SH-SY5Y (cell line): ENCODE results near the gene SLC16A9.

Experiments used
- GATA2 ChIP-seq: IDR thresholded peaks from 2 replicates; pipeline ENCODE4 v1.6.1; 2011; ENCODE audit warnings: mild to moderate bottlenecking, low read depth, low read length
- GATA3 ChIP-seq: IDR thresholded peaks from 2 replicates; pipeline ENCODE4 v1.6.1; 2011; ENCODE audit warnings: low read depth, mild to moderate bottlenecking, low read length, moderate library complexity

Gene SLC16A9

DNA sequence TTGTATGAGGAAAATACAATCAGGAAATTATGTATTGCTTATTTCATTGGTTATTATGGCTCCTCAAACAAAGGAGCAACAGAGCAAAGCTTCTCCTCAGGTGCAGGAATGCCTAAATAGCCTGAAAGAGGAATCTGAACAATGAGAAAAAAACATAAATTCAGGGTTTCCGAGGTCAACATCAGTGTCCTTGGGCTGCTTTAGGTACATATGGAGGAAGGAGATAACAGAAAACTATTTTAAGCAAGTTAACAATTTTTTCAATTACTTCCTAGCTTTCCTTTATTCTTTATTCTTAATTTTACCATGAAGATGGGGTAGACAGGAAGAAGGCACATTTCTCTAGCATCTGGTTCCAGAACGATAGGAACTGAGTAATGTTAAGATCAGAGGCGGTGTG is 14.0 kb downstream of the SLC16A9 start:
- TF ChIP-seq GATA3 (no peak), GATA2 (no peak)

DNA sequence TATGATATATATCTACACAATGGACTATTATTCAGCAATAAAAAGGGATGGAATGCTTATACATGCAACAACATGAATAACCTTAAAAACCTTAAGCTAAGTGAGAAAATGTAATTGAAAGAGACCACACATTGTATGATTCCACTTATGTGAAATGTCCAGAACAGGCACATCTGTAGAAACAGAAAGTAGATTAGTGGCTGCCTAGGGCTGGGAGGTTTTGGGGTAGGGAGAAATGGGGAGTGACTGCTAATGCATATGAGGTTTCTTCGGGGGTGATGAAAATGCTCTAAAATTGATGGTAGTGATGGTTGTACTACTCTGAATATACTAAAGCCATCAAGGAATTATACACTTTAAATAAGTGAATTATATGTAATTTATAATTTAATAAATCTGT is 14.7 kb downstream of the SLC16A9 start:
- TF ChIP-seq GATA2: no peak
- no peak for TF ChIP-seq GATA3

DNA sequence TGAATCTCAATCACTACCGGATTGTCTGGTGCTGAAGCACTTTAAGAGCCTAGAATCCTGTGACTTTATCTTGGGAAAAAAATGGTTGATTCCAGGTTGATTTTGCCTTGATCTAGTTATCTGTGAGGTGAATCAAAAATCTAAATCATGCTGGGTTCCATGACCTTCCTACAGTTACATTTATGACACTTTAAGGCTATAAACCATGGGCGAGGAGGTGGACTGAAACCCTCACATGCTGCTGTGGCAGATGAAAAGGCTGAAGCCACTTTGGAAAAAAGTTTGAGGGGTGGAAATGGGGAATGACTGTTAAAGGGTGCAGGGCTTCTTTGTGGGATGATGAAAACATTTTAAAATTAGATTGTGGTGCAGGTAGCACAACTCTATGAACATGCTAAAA is 17.5 kb downstream of the SLC16A9 start:
- TF ChIP-seq GATA3 (no peak), GATA2 (no peak)

DNA sequence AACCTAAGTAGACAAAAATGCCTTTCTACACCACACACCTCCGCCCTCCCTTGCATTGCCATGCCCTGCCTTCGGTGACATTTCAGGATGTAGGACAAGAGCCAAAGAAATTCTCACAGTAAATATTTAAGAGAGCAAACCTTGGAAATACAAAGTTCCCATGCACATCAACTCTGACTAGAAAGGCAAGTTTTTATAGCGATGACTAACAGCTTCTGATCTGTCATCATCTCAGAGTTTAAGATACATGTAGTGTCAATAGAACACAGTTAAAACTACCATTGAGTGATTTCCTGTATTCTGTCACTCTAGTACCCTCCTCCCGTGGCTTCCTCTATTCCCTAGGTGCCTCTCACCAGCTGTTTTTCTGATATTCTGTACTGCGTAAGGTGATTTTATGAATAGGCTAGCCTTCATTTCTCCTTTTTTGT is 20.7 kb downstream of the SLC16A9 start:
- TF ChIP-seq GATA2 (no peak), GATA3 (no peak)

DNA sequence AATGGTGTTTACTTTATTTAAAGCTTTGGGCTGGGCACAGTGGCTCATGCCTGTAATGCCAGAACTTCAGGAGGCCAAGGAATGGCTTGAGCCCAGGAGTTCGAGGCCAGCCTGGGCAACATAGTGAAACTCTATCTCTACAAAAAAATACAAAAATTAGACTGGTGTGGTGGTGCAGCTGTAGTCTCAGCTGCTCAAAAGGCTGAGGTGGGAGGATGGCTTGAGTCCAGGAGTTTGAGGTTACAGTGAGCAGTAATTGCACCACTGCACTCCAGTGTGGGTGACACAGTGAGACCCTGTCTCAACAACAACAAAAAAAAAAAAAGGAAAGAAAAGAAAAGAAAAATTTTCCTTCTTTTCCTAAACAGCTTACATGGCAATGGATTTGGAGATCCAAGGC is 22.0 kb downstream of the SLC16A9 start:
- TF ChIP-seq GATA2 (no peak), GATA3 (no peak)

DNA sequence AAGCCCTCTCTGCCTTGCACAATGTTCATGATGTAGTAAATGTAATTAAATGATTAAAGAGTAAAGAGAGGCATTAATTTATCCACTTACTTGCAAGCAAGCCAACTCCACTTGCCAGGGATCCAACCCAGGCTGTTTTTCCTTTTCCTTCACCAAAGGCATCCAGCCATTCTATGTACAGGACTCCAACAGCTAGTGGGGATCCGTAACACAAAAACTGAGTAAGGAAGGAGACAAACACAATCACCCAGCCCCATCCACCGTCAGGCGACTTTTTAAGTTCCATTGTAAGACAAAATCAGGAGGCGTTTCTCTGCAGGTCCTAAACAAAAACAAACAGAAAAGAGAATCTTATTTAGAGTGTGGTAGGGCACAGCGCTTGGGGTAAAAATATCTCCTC is 25.6 kb downstream of the SLC16A9 start:
- TF ChIP-seq GATA3 (no peak), GATA2 (no peak)

DNA sequence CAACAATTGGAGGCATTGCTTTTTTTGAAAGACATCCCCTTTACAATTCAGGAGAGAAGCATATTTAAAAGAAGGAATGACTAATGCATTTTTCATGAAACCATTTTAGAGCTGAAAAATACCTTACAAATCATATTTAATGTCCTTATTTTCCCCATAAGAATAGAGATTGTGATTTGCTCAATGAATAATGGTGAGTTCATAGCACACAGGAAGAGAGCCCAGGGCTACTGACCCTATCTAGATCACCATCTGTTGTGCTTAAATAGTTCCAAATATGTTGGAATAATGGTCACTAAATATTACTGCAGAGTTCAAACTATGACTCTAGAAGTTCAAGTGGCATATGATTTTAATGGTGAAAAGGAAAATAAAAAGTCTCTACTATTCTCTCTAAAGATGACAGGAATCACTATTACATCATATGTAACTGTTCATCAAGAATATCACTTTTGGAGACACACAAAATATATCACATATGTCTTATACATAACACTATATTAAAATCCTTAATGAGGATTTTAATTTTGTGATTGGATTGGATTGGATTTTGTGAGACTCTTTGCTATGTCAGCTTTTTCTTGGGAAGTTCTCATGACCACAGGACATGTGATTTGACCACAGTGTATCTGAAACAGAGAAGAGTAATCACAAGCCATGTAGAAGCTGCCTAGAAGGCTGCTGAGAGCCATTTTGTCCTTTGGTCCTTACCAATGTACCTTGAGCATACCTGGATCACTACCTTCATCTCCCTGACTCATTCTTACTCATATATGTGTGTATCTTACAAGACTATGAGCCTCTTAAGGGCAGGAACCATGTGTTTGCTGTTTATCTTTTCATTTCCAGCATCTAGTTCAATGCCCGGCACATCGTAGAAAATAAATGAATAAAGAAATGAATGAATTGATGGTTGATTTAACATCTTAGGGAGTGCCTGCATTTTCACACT is 26.4 kb downstream of the SLC16A9 start:
- TF ChIP-seq GATA2 (no peak), GATA3 (no peak)

DNA sequence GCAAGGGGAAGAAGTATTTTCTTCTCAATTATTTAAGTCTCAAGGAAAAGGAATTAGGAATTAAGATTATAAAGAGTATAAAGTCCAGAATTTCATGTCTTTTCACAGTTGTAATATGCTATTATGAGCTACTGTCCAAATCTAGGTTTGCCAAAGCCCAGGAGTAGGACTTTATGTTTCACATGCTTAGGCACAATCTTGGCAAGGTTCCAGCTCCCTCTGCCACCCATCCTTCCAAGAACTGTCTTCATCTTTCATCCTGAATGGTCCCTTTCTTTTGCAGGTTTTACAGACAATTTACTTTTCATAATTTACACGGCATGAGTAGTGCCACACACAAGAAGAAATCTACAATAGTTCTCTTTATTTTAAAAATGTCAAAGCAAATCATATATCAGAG is 29.5 kb downstream of the SLC16A9 start:
- no peak for TF ChIP-seq GATA2
- TF ChIP-seq GATA3: no peak

DNA sequence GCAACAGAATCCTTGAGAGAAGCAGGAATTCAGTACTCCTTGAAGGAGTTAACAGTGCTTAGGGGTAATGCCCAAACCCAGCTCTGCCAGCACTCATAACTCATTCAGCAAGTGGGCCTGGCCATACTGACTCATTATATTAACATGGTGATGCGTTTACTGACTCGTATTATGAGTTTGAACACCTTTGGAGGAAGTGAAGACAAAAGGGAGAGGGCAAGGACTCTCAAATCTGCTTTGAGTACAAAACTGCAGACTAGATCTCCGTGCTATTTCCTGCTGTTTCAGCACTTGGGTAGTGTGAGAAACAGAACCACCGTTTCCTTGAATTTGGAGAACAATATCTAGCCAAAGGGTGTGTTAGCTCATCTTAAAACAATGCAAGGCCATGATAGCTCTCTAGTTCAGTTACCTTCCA is 30.8 kb downstream of the SLC16A9 start:
- TF ChIP-seq GATA3: no peak
- TF ChIP-seq GATA2: no peak

DNA sequence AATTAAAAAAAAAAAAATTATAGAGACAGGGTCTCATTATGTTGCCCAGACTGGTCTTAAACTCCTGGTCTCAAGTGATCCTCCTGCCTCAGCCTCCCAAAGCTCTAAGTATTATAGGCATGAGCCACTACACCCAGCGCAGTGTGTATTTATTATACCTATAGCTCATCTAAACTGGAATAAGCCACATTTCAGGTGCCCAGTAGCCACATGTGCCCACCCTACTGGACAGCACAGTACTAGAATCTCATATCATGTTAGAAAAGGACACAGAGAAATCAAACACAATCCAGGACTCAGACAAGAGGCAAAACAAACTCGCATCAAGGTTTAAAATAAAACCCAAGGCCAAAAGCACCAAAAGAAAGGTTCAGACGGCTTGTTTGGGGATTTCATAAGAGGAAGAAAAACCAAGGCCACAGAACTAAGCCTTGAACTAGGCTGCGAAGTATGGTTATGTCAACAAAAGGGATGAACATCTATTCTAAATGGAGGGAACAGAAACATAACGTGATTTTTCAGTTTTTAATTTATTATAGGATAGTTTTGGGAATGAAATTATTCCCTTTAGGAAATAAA is 32.3 kb downstream of the SLC16A9 start:
- TF ChIP-seq GATA2 (no peak), GATA3 (no peak)

DNA sequence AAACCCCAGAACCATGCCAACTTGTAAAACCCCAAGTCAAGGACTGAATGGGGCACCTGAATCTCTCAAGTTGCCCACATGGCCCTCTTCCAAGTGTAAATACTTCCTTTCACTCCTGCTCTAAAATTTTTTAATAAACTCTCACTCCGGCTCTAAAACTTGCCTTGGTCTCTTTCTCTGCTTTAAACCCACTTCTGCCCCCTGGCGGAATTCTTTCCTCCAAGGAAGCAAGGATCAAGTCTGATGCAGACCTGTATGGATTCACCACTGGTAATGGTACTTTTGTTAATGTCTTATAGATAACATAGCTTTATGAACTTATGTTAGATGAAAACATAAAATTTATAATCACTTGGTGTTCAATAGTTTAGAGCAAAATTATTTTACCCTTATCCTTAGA is 33.8 kb downstream of the SLC16A9 start:
- TF ChIP-seq GATA3 (no peak), GATA2 (no peak)

DNA sequence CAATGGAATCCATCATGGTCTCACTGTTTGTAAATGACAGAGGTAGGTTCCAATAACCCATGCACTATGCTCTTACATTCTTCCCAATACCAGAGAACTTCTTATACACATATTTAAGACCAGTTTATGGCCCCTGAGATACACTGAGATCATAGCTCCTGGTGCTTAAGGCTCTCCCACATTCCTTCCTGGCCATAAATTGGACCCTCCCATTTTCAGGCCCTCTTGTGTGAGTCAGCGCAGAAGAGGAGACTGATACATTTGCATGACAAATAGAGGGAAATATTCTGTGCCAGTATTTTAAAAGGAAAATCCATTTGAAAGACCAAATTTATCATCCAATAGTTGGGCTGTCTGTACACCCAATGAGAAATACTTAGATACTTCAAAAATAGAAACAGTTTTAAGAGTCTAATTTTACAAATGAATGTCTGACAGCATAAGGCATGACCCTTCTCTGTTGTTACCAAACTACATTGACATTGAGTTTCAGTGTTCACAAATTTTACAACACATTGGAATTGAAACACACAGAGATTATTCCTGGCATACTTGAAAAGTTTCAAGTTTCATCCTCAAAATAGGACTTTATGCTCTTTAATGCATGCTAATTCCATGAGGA is 35.3 kb downstream of the SLC16A9 start:
- TF ChIP-seq GATA3 (no peak), GATA2 (no peak)

DNA sequence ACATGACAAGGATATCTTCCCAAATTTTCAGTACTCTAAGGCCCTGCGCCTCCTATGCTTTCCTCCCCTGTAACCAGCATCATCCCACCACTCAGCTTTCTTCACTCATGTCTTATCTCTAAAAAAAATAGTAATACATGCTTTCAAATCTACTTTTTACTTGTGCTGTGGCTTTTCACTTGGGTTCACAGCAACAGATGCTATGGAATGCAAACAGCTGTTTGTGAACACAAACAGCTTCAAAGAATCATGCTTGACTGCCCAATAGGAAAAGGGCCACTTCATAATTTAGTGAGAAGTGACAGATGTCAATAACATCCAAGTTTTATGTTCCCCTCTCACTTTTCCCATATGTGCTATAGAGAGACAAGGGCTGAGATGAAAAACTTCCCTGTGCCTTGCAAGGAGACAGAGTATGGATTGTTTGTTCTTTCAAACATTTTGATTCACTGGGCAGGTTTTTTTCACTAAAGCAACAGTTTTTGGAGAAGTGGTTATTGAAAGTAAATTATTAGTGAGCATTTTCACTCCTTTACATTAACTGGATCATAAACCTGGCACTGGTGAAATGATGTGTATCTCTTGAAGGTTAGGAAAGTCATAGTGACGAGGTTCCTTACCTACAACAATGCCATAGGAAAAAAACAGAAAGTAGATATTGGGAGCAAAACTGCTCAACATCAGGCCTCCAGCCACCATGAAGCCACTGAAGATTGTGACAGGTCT is 37.3 kb downstream of the SLC16A9 start:
- TF ChIP-seq GATA3 (no peak), GATA2 (no peak)

DNA sequence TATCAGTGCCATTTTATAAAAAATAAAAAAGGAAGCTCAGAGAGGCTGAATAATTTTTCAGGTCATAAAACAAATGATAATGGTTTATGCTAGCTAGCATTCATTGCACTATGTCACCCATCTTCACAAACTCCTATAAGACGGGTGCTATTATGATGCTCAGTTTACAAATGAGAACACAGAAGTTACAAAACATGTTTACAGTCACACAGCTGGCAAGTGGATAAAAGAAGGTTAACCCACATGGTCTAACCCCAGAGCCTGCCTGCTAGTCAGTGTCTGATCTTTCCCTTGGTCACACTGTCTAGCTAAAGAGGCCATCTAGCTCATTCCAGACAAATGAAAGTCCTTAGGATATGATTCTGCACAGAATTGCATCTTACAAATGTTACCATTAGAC is 39.4 kb downstream of the SLC16A9 start:
- TF ChIP-seq GATA2 (no peak), GATA3 (no peak)

DNA sequence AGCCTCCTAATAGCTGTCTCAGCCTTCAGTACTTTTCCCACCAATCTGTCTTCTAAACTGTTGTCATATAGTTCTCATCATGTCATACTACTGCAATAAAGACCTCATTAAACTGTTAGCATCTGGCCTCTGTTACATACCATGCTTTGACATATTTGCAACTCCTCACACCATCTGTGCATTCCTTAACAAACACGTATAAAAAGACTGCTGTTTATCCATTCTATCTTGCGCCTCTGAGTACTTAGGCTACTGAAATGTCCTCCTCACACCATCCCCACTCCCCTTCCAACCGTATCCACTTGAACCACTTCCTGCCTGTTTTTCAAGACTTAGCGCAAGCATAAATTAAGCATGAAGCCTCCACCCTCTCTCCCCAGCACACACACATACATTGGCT is 41.6 kb downstream of the SLC16A9 start:
- TF ChIP-seq GATA2 (no peak), GATA3 (no peak)
